GM12892 (cell line): ENCODE measurements around the gene ANK3.

Experiments
- POLR2A ChIP-seq: IDR thresholded peaks from 2 replicates; pipeline ENCODE4 v1.6.1; 2011; ENCODE audit warnings: low read depth, low read length, control low read depth
- POLR2AphosphoS5 ChIP-seq: IDR thresholded peaks from 2 replicates; pipeline ENCODE4 v1.6.1; 2011; ENCODE audit warnings: low read depth, low read length, control low read depth
- TAF1 ChIP-seq: IDR thresholded peaks from 2 replicates; pipeline ENCODE4 v1.6.1; 2011; ENCODE audit warnings: low read depth, mild to moderate bottlenecking, control low read depth, low read length, borderline replicate concordance

- TF ChIP-seq TAF1 (no peak), POLR2A (no peak), POLR2AphosphoS5 (no peak)
Measured at GRCh38 chr10:60006062-60006461, 383.6 kb downstream of the ANK3 start.
